HepG2 (cell line): ENCODE data around the gene SPDYE6. TPM values are rescaled to one million over a fixed set of nuclear protein-coding genes. Genes with fewer than 3 reads are reported as not detected.
A peak's percentile ranks its signal among the peaks of the same experiment; 100 is the strongest.

Experiments
- CEBPG ChIP-seq: IDR thresholded peaks from 2 replicates; pipeline ENCODE4 v1.6.1; 2016
- DDIT3 ChIP-seq: sonication (generic); formaldehyde crosslinking; IDR thresholded peaks from 2 replicates; pipeline ENCODE4 v1.4.0; 2020; ENCODE audit warnings: mild to moderate bottlenecking, missing genetic modification reagents
- DNMT3B ChIP-seq: conservative IDR thresholded peaks from 2 replicates; pipeline ENCODE4 v1.6.1; 2016; ENCODE audit warnings: missing biosample characterization, control low read depth
- E2F1 ChIP-seq: sonication (generic); formaldehyde crosslinking; IDR thresholded peaks from 2 replicates; pipeline ENCODE4 v1.5.0; 2020; ENCODE audit warnings: missing genetic modification reagents
- ETS1 ChIP-seq: sonication (generic); formaldehyde crosslinking; IDR thresholded peaks from 2 replicates; pipeline ENCODE4 v1.4.0; 2020; ENCODE audit warnings: missing genetic modification reagents
- KLF6 ChIP-seq: IDR thresholded peaks from 2 replicates; pipeline ENCODE4 v1.8.0; 2016; ENCODE audit warnings: missing biosample characterization, missing genetic modification reagents
- RFXANK ChIP-seq: IDR thresholded peaks from 2 replicates; pipeline ENCODE4 v1.6.1; 2016
- SP2 ChIP-seq: sonication (generic); formaldehyde crosslinking; IDR thresholded peaks from 2 replicates; pipeline ENCODE4 v1.5.1; 2020; ENCODE audit warnings: mild to moderate bottlenecking, missing genetic modification reagents
- TRIM22 ChIP-seq: fragments of 450-650 bp; IDR thresholded peaks from 2 replicates; pipeline ENCODE4 v1.6.1; 2017
- XRCC5 ChIP-seq: fragments of 200-400 bp; formaldehyde crosslinking; optimal IDR thresholded peaks from 2 replicates; pipeline ENCODE3; 2017; ENCODE audit warnings: mild to moderate bottlenecking, low read length
- ZFY ChIP-seq: sonication (generic); formaldehyde crosslinking; IDR thresholded peaks from 2 replicates; pipeline ENCODE4 v1.4.0; 2020; ENCODE audit warnings: missing genetic modification reagents
- ZKSCAN8 ChIP-seq: IDR thresholded peaks from 2 replicates; pipeline ENCODE4 v1.6.1; 2016; ENCODE audit warnings: borderline replicate concordance, missing genetic modification reagents, missing compliant biosample characterization
- ZNF160 ChIP-seq: sonication (generic); formaldehyde crosslinking; IDR thresholded peaks from 2 replicates; pipeline ENCODE4 v1.8.0; 2022; ENCODE audit warnings: mild to moderate bottlenecking, inconsistent platforms, missing genetic modification reagents
- ZNF30 ChIP-seq: sonication (generic); formaldehyde crosslinking; IDR thresholded peaks from 2 replicates; pipeline ENCODE4 v1.5.0; 2020; ENCODE audit warnings: mild to moderate bottlenecking, missing genetic modification reagents
- ZNF326 ChIP-seq: sonication (generic); formaldehyde crosslinking; IDR thresholded peaks from 2 replicates; pipeline ENCODE4 v1.4.0; 2020; ENCODE audit warnings: missing genetic modification reagents, borderline replicate concordance
- ZNF343 ChIP-seq: sonication (generic); formaldehyde crosslinking; IDR thresholded peaks from 2 replicates; pipeline ENCODE4 v1.4.0; 2020; ENCODE audit warnings: mild to moderate bottlenecking, missing genetic modification reagents
- ZNF382 ChIP-seq: sonication (generic); formaldehyde crosslinking; IDR thresholded peaks from 2 replicates; pipeline ENCODE4 v1.5.0; 2020; ENCODE audit warnings: missing genetic modification reagents, mild to moderate bottlenecking, borderline replicate concordance
- ZNF558 ChIP-seq: sonication (generic); formaldehyde crosslinking; IDR thresholded peaks from 2 replicates; pipeline ENCODE4 v1.9.0; 2022; ENCODE audit warnings: mild to moderate bottlenecking, missing genetic modification reagents, borderline replicate concordance
- ZNF598 ChIP-seq: sonication (generic); formaldehyde crosslinking; IDR thresholded peaks from 2 replicates; pipeline ENCODE4 v1.5.1; 2020; ENCODE audit warnings: mild to moderate bottlenecking, missing genetic modification reagents, borderline replicate concordance
- ZNF607 ChIP-seq: sonication (generic); formaldehyde crosslinking; IDR thresholded peaks from 2 replicates; pipeline ENCODE4 v1.5.1; 2020; ENCODE audit warnings: missing genetic modification reagents, mild to moderate bottlenecking, borderline replicate concordance
- ZNF614 ChIP-seq: IDR thresholded peaks from 2 replicates; pipeline ENCODE4 v1.6.1; 2018; ENCODE audit warnings: missing biosample characterization, missing genetic modification reagents, inconsistent platforms, borderline replicate concordance
- ZNF616 ChIP-seq: sonication (generic); formaldehyde crosslinking; IDR thresholded peaks from 2 replicates; pipeline ENCODE4 v1.5.0; 2020; ENCODE audit warnings: low read depth, mild to moderate bottlenecking, missing genetic modification reagents
- ZNF710 ChIP-seq: sonication (generic); formaldehyde crosslinking; IDR thresholded peaks from 2 replicates; pipeline ENCODE4 v1.5.0; 2020; ENCODE audit warnings: mild to moderate bottlenecking, missing genetic modification reagents, borderline replicate concordance
- ZNF720 ChIP-seq: sonication (generic); formaldehyde crosslinking; IDR thresholded peaks from 2 replicates; pipeline ENCODE4 v1.4.0; 2020; ENCODE audit warnings: missing genetic modification reagents
- ZNF780A ChIP-seq: sonication (generic); formaldehyde crosslinking; IDR thresholded peaks from 2 replicates; pipeline ENCODE4 v1.8.0; 2022; ENCODE audit warnings: mild to moderate bottlenecking, missing genetic modification reagents, moderate library complexity
- ZSCAN29 ChIP-seq: sonication (generic); formaldehyde crosslinking; conservative IDR thresholded peaks from 2 replicates; pipeline ENCODE4 v1.4.0; 2020; ENCODE audit warnings: mild to moderate bottlenecking, missing genetic modification reagents
- polyA plus RNA-seq, 8 experiments: library from polyadenylated mRNA; depleted of rRNA in 3 of 8; stranded (reverse) in 7 of 8; unstranded in 1 of 8; fragments of >200 nt; fragmentation: Illumina TruSeq in 4 of 8; extraction: Trizol in 4 of 8; gene quantifications; 2 replicates each; pipeline versions ENCODE4 v1.2.1 to v1.2.3, GENCODE V29; 2011 to 2016; ENCODE audit warnings: low read depth in 4 of 8, missing spikeins in 1 of 8, mixed read lengths in 1 of 8; ENCODE audit not compliant: insufficient read depth in 1 of 8
- total RNA-seq, 5 experiments: library from RNA; depleted of rRNA; stranded (reverse); fragments of >200 nt; fragmentation: Illumina TruSeq; extraction: Trizol; gene quantifications; 2 replicates each; pipeline ENCODE4 v1.2.3, GENCODE V29; 2016; ENCODE audit warnings: low read depth in 1 of 5

SPDYE6 gene
- total and polyA plus RNA-seq, 2 of the 13 experiments (the other 11 are each of a cell fraction or from before 2014, with no cell fraction given) = 0.07 TPM; not detected in 1

GRCh38 chr7:102306916-102307677, 49.1 kb downstream of the SPDYE6 start (continued):
- no peak for TF ChIP-seq TRIM22
- TF ChIP-seq ZNF614 = no peak
- TF ChIP-seq ZNF343 (CRISPR knock-in tag) = no peak
- TF ChIP-seq SP2 (CRISPR knock-in tag) = peak; percentile 18; the same call in 1 of the 2 replicates
- TF ChIP-seq ZNF160 = no peak
- no peak for TF ChIP-seq ZNF326 (CRISPR knock-in tag)
- no peak for TF ChIP-seq ZSCAN29 (CRISPR knock-in tag)
- TF ChIP-seq DDIT3 (CRISPR knock-in tag) = no peak
- no peak for TF ChIP-seq KLF6 (CRISPR knock-in tag)
- TF ChIP-seq ZNF607 (CRISPR knock-in tag) = no peak; the same call in 1 of the 2 replicates
- peak; percentile 30 for TF ChIP-seq XRCC5
- TF ChIP-seq E2F1 (CRISPR knock-in tag) = no peak
- TF ChIP-seq ZFY = peak; percentile 26; the same call in 1 of the 2 replicates
- no peak for TF ChIP-seq ZNF382 (CRISPR knock-in tag)
- TF ChIP-seq DNMT3B (CRISPR knock-in tag) = no peak
- no peak for TF ChIP-seq ZNF30 (CRISPR knock-in tag)
- no peak for TF ChIP-seq ZNF710 (CRISPR knock-in tag)
- TF ChIP-seq ZNF558 (CRISPR knock-in tag) = no peak
- no peak for TF ChIP-seq RFXANK (CRISPR knock-in tag)
- no peak for TF ChIP-seq ETS1 (CRISPR knock-in tag)
- no peak for TF ChIP-seq ZNF720
- TF ChIP-seq ZNF598 = peak; percentile 20; the same call in 1 of the 2 replicates
- no peak for TF ChIP-seq ZNF780A (CRISPR knock-in tag)
- no peak for TF ChIP-seq ZKSCAN8 (CRISPR knock-in tag)
- no peak for TF ChIP-seq CEBPG (CRISPR knock-in tag)
- TF ChIP-seq ZNF616 (CRISPR knock-in tag) = no peak
